Mesothelial cell of epicardium (in vitro differentiated cells): ENCODE results near the gene HECW1. TPM values are rescaled to one million over a fixed set of nuclear protein-coding genes. Genes with fewer than 3 reads are reported as not detected.
"Not testable (repeated sequence)": the region's sequence is repeated elsewhere in the genome, so short reads cannot be mapped to it uniquely, and the experiment has no call there.

Experiments used
- DNase-seq, 2 experiments: peaks; one replicate each; pipeline ENCODE4 v3.0.0; 2021; ENCODE audit warnings: low spot score in 2 of 2; ENCODE audit not compliant: unreplicated experiment in 2 of 2
- H3K27ac Mint-ChIP-seq: 2 replicates; pipeline ENCODE4 v1.8.0; 2021; ENCODE audit warnings: mixed read lengths
- H3K27me3 Mint-ChIP-seq: 2 replicates; pipeline ENCODE4 v1.8.0; 2021; ENCODE audit warnings: low read depth, mixed read lengths
- H3K36me3 Mint-ChIP-seq: 2 replicates; pipeline ENCODE4 v1.8.0; 2021; ENCODE audit warnings: mixed read lengths
- H3K4me1 Mint-ChIP-seq: 2 replicates; pipeline ENCODE4 v1.8.0; 2021; ENCODE audit warnings: mixed read lengths
- H3K4me3 Mint-ChIP-seq: 2 replicates; pipeline ENCODE4 v1.8.0; 2021; ENCODE audit warnings: mild to moderate bottlenecking, moderate library complexity, mixed read lengths
- H3K9me3 Mint-ChIP-seq: 2 replicates; pipeline ENCODE4 v1.8.0; 2021; ENCODE audit warnings: mixed read lengths
- CTCF ChIP-seq: fragments of 200-600 bp; sonication (generic); IDR thresholded peaks from one replicate; pipeline ENCODE4 v1.5.0; 2021; ENCODE audit warnings: antibody characterized with exemption; ENCODE audit not compliant: unreplicated experiment
- total RNA-seq: library from RNA; stranded (reverse); gene quantifications from 3 replicates; pipeline ENCODE4 v1.2.1, GENCODE V29; 2021

HECW1 gene
- total RNA-seq, 1 donor from 2014 or later = 1.4 TPM

DNA sequence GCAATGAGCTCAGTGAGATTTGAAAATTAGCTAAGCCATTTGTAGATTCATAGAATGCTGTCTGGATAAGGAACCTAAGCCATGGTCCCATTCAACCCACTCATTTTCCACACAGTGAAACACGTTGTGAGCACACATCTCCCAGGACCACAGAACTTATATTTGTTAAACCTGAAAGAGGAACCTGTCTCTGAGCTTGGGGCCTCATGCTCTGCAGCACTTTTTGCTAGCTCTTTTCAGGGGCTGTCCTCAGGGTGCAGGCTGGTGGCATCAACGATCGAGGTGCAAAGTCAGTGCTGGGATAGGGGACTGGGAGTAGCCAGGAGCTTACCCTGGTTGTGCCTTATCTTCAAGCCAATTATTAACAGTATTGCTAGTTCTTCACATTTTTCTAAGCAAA, 11.9 kb downstream of the HECW1 start:
- TF ChIP-seq CTCF = no peak
- no peak overlapping the region for H3K27ac Mint-ChIP-seq
- no peak for DNase-seq
- no peaks in the 10 kb centered on the region for H3K4me1 Mint-ChIP-seq
- H3K36me3 Mint-ChIP-seq = no peaks in the 10 kb centered on the region
- no peaks in the 10 kb centered on the region for H3K9me3 Mint-ChIP-seq
- H3K4me3 Mint-ChIP-seq = no peak overlapping the region
- peaks cover 28% of the 10 kb centered on the region for H3K27me3 Mint-ChIP-seq

- DNase-seq = no peak
- H3K36me3 Mint-ChIP-seq = no peaks in the 10 kb centered on the region
- H3K4me3 Mint-ChIP-seq = no peak overlapping the region
- peaks cover 1% of the 10 kb centered on the region for H3K27me3 Mint-ChIP-seq
- no peak for TF ChIP-seq CTCF
- H3K4me1 Mint-ChIP-seq = no peaks in the 10 kb centered on the region
- H3K9me3 Mint-ChIP-seq = no peaks in the 10 kb centered on the region
- no peak overlapping the region for H3K27ac Mint-ChIP-seq
Observed at GRCh38 chr7:43130347-43130746, 17.9 kb downstream of the HECW1 start.

DNA sequence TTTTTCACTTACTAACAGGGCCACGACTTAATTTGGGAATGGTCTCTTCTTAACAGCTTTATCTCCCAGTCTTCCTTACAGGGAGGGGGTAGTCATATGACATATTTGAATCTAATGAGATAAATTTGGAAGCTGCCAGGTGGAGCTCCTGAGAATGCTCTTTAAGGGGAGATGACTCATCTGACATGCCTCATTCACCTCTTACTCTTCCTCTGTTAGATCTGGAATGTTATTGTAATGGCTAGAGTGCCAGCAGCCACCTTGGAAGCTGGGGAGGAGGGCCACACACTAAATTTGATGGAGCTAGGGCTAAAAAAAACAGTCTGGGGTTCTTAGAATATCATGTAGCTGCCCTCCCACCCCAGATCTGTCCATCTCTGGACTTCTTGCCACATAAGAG, 22.7 kb downstream of the HECW1 start:
- no peaks in the 10 kb centered on the region for H3K36me3 Mint-ChIP-seq
- DNase-seq = no peak
- peaks cover 1% of the 10 kb centered on the region for H3K27me3 Mint-ChIP-seq
- no peak overlapping the region for H3K4me3 Mint-ChIP-seq
- peaks cover 20% of the 10 kb centered on the region for H3K4me1 Mint-ChIP-seq
- TF ChIP-seq CTCF = no peak
- no peak overlapping the region for H3K27ac Mint-ChIP-seq
- H3K9me3 Mint-ChIP-seq = no peaks in the 10 kb centered on the region

DNA sequence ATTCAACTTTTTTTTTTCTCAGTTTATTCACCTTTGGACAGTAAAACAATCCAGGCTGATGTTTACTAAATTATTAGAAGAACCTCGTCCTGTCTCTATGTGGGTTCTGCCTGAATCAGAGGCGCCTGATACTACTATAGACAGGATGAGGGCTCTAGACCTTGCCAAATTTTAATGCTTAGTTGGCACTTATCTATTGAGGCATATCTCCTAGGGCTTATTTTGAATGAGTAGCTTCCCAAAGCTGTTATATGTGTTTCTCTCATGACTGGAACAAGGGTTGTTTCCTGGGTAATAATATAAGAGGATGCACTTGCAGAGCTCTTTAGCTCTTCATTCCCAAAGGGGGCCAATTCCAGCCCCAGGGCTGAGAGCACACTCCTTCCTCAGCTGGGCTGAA, 23.6 kb downstream of the HECW1 start:
- H3K9me3 Mint-ChIP-seq = no peaks in the 10 kb centered on the region
- no peak for TF ChIP-seq CTCF

DNA sequence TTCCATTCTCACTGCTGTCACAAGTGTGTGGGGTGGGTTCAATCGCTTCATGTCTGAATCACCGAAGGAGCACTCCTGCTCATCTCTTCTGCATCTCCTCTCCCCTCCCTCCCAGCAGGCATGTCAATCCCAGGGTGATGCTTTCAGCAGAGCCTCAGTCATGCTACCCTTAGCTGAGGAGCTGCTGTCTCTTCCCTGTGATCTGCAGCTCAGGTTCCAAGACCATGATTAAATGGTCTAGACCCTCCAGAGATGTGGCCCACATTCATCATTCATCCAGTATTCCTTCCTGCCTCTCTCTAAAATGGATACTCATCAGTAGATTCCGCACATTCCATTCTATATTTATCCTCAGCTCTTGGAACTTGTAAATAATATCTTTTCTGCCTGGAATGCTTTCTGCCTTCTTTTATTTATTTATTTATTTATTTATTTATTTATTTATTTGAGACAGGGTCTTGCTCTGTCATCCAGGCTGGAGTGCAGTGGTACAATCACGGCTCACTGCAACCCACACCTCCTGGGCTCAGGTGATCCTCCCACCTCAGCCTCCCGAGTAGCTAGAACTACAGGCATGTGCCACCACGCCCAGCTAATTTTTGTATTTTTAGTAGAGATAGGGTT, 24.8 kb downstream of the HECW1 start:
- not testable (repeated sequence) for H3K27me3 Mint-ChIP-seq, DNase-seq, H3K4me3 Mint-ChIP-seq, H3K36me3 Mint-ChIP-seq, H3K27ac Mint-ChIP-seq, H3K9me3 Mint-ChIP-seq
- H3K4me1 Mint-ChIP-seq = peaks cover 24% of the 10 kb centered on the region

More for the DNA sequence above, 23.6 kb downstream of the HECW1 start:
- peaks cover 21% of the 10 kb centered on the region for H3K4me1 Mint-ChIP-seq
- H3K4me3 Mint-ChIP-seq = no peak overlapping the region
- no peak overlapping the region for H3K27ac Mint-ChIP-seq
- H3K27me3 Mint-ChIP-seq = peaks cover 1% of the 10 kb centered on the region
- H3K36me3 Mint-ChIP-seq = no peaks in the 10 kb centered on the region
- no peak for DNase-seq

DNA sequence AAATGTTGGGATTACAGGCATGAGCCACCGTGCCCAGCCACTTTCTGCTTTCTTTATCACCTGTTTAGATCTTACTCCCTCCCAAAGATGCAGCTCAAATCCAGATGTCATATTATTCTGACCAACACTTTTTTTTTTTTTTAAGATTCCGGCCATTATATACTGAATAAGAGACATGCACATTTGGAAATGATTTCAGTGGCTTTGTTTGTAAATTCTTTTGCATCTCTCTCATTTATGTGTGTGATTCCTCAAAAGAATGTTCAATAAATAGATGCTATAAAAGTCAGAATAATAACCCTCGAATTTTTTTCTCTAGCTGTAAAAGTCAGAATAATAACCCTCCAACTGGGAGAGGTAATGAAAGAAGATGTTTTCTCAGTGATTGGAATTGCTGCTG, 25.4 kb downstream of the HECW1 start:
- H3K9me3 Mint-ChIP-seq = no peaks in the 10 kb centered on the region
- no peak for TF ChIP-seq CTCF
- no peaks in the 10 kb centered on the region for H3K36me3 Mint-ChIP-seq
- H3K27ac Mint-ChIP-seq = peak overlapping the region; percentile 76
- H3K4me1 Mint-ChIP-seq = peaks cover 24% of the 10 kb centered on the region
- DNase-seq = no peak
- peaks cover 1% of the 10 kb centered on the region for H3K27me3 Mint-ChIP-seq
- H3K4me3 Mint-ChIP-seq = no peak overlapping the region
